Measurements from ENCODE around the gene RFX3. TPM values are rescaled to one million over a fixed set of nuclear protein-coding genes. Genes with fewer than 3 reads are reported as not detected.

RFX3 gene
- total RNA-seq (2021; ENCODE audit: unreplicated experiment) (5.7 TPM), Bru-seq, nascent RNA (percentile 61 among the genes with signal in this experiment), BruChase-seq, experiment 1, labeled RNA remaining after a 2-hour chase (percentile 55 among the genes with signal in this experiment), BruChase-seq, experiment 2, labeled RNA remaining after a 6-hour chase (percentile 48 among the genes with signal in this experiment)
- 2.2 TPM for polyA plus RNA-seq (2012; ENCODE audit: insufficient read length)
- long read RNA-seq, partial matches to known transcripts, result 0 of 5 reads
- long read RNA-seq, other reads (novel, unspliced or antisense), result 5 of 5 reads

- peak; percentile 91 for ATAC-seq
These were observed at the start of gene RFX3 for GRCh38 chr9:3525836-3526164. Gene RFX3, minus strand, starts transcription at chr9:3526001. Its CDS starts 130,413 bp downstream, at chr9:3395588.

DNA sequence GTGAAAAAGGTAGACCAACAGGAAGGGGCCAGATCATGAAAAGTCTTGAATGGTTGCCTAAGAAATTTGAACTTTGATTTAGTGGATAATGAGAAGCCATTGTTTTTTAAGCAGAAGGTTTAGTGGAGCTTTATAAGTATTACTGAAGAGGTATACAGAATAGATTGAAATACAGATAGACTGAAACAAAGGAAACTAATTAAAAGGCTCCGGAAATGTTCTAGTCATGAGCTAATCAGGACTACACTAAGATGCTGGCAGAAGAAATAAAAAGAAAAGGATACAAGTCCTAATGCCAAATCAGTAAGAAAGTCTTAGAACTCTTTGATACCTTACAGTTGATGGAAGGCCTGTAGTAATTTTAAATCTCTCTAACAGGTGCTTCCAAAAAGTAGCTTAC, 45.7 kb upstream of the RFX3 start:
- no TSS peak for BruUV-seq (replicated peaks)
- Histone ChIP-seq H3K27ac (ENCODE audit: low read length) (no peak overlapping the region), H3K9me3 (ENCODE audit: control insufficient read depth, insufficient read depth, low read depth, low read length) (no peaks in the 10 kb centered on the region), H3K4me1 (ENCODE audit: control insufficient read depth, insufficient read depth, low read length) (no peaks in the 10 kb centered on the region), H3K27me3 (ENCODE audit: control insufficient read depth, insufficient read depth, low read length) (no peaks in the 10 kb centered on the region), H3K36me3 (ENCODE audit: control insufficient read depth, insufficient read depth, low read length) (no peaks in the 10 kb centered on the region), H3K4me3 (ENCODE audit: low read depth in 2 of 2, low read length in 2 of 2) (no peak overlapping the region)
- DNase-seq (ENCODE audit: low read depth, low spot score) (no peak), ATAC-seq (no peak)
- TF ChIP-seq, protein P1, sequence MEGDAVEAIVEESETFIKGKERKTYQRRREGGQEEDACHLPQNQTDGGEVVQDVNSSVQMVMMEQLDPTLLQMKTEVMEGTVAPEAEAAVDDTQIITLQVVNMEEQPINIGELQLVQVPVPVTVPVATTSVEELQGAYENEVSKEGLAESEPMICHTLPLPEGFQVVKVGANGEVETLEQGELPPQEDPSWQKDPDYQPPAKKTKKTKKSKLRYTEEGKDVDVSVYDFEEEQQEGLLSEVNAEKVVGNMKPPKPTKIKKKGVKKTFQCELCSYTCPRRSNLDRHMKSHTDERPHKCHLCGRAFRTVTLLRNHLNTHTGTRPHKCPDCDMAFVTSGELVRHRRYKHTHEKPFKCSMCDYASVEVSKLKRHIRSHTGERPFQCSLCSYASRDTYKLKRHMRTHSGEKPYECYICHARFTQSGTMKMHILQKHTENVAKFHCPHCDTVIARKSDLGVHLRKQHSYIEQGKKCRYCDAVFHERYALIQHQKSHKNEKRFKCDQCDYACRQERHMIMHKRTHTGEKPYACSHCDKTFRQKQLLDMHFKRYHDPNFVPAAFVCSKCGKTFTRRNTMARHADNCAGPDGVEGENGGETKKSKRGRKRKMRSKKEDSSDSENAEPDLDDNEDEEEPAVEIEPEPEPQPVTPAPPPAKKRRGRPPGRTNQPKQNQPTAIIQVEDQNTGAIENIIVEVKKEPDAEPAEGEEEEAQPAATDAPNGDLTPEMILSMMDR (IDR thresholded peaks at IDR 0.05), result no peak
- TF ChIP-seq, protein P2, sequence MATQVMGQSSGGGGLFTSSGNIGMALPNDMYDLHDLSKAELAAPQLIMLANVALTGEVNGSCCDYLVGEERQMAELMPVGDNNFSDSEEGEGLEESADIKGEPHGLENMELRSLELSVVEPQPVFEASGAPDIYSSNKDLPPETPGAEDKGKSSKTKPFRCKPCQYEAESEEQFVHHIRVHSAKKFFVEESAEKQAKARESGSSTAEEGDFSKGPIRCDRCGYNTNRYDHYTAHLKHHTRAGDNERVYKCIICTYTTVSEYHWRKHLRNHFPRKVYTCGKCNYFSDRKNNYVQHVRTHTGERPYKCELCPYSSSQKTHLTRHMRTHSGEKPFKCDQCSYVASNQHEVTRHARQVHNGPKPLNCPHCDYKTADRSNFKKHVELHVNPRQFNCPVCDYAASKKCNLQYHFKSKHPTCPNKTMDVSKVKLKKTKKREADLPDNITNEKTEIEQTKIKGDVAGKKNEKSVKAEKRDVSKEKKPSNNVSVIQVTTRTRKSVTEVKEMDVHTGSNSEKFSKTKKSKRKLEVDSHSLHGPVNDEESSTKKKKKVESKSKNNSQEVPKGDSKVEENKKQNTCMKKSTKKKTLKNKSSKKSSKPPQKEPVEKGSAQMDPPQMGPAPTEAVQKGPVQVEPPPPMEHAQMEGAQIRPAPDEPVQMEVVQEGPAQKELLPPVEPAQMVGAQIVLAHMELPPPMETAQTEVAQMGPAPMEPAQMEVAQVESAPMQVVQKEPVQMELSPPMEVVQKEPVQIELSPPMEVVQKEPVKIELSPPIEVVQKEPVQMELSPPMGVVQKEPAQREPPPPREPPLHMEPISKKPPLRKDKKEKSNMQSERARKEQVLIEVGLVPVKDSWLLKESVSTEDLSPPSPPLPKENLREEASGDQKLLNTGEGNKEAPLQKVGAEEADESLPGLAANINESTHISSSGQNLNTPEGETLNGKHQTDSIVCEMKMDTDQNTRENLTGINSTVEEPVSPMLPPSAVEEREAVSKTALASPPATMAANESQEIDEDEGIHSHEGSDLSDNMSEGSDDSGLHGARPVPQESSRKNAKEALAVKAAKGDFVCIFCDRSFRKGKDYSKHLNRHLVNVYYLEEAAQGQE (IDR thresholded peaks at IDR 0.05; ENCODE audit: insufficient read depth in 1 of 2, low read depth in 2 of 2, low read length in 1 of 2), result no peak
- no peak for TF ChIP-seq TCF7L2 (IDR thresholded peaks at IDR 0.05; ENCODE audit: low read depth, low read length)
- TF ChIP-seq POLR2AphosphoS5 (IDR thresholded peaks at IDR 0.05; ENCODE audit: low read depth, low read length), result no peak
- no peak for TF ChIP-seq SIN3A (IDR thresholded peaks at IDR 0.05; ENCODE audit: borderline replicate concordance, insufficient read depth, low read depth, low read length)
- in situ Hi-C loops (cut with HindIII; ENCODE audit: low pct_unique_long_range_greater_than_20kb, low sequenced_read_pairs) (no loop called here), intact Hi-C loops (cut with micrococcal nuclease; ENCODE audit: unreplicated experiment) (no loop called here)
- ChIA-PET CTCF (interaction anchor here (0.6 kb wide), 1 partner anchor 31 kb away, joined by 3 read pairs; no protein-coding TSS in a partner anchor), POLR2A (no interaction called here)

More at GRCh38 chr9:3525836-3526164, at the start of gene RFX3:
- peak within 1 kb of the TSS; percentile 84 for H3K27ac ChIP-seq (ENCODE audit: low read length)
- no peaks in the 10 kb centered on the region for H3K9me3 ChIP-seq (ENCODE audit: control insufficient read depth, insufficient read depth, low read depth, low read length)
- BruUV-seq (replicated peaks), result no TSS peak
- DNase-seq (ENCODE audit: low read depth, low spot score), result no peak
- in situ Hi-C loops (cut with HindIII; ENCODE audit: low pct_unique_long_range_greater_than_20kb, low sequenced_read_pairs), result no loop called here
- H3K4me3 ChIP-seq (ENCODE audit: low read depth in 2 of 2, low read length in 2 of 2), result peak within 1 kb of the TSS; percentile 67 to 73
- H3K4me1 ChIP-seq (ENCODE audit: control insufficient read depth, insufficient read depth, low read length), result no peaks in the 10 kb centered on the region
- no peaks in the 10 kb centered on the region; the same call in 1 of the 2 replicates for H3K36me3 ChIP-seq (ENCODE audit: control insufficient read depth, insufficient read depth, low read length)
- ChIA-PET CTCF (no interaction called here), POLR2A (no interaction called here)
- no peaks in the 10 kb centered on the region for H3K27me3 ChIP-seq (ENCODE audit: control insufficient read depth, insufficient read depth, low read length)
- intact Hi-C loops (cut with micrococcal nuclease; ENCODE audit: unreplicated experiment), result no loop called here
- TF ChIP-seq TCF7L2 (IDR thresholded peaks at IDR 0.05; ENCODE audit: low read depth, low read length) (no peak), SIN3A (IDR thresholded peaks at IDR 0.05; ENCODE audit: borderline replicate concordance, insufficient read depth, low read depth, low read length) (no peak), POLR2AphosphoS5 (IDR thresholded peaks at IDR 0.05; ENCODE audit: low read depth, low read length) (no peak)
- TF ChIP-seq, protein P1 (IDR thresholded peaks at IDR 0.05), result no peak
- TF ChIP-seq, protein P2 (IDR thresholded peaks at IDR 0.05; ENCODE audit: insufficient read depth in 1 of 2, low read depth in 2 of 2, low read length in 1 of 2), result no peak

All from Panc1 (cell line).